Non-pigmented ciliary epithelial cell (primary cell): Measurements from ENCODE around the gene FANK1.

ENCODE experiments used
- DNase-seq: peaks from one replicate; pipeline ENCODE4 v3.0.0-alpha.2; 2010; ENCODE audit warnings: low read depth

FANK1 gene

DNA sequence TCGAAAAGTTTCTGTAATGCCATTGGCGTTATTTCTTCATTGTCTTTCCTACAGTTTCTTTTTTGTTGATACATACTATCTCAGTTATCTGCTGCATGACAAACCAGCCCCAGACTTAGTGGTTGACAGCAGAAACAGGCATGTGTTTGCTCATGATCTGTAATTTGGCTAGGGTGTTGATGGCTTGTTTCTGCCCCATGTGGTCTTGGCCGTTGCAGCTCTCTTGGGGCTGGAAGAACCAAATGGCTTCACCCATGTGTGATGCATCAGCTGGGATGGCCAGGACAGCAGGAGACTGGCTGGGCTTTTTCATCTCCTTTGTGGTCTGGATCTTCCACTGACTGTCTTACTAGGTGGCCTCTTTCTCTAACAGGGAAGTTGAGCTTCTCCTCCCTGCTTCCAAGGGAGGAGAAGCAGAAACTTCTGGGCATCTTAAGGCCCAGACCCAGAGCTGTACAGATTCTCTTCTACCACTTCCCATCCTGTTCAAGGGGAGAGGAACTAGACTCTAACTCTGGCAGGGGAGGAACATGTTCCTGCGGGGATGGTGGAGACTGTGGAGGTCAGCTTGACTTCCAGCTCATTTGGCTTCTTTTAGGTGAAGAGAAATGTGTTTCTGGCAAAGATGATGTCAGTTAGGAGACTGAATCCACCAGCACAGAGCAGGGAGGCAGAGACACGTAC is 89.3 kb downstream of the FANK1 start:
- no peak for DNase-seq

DNA sequence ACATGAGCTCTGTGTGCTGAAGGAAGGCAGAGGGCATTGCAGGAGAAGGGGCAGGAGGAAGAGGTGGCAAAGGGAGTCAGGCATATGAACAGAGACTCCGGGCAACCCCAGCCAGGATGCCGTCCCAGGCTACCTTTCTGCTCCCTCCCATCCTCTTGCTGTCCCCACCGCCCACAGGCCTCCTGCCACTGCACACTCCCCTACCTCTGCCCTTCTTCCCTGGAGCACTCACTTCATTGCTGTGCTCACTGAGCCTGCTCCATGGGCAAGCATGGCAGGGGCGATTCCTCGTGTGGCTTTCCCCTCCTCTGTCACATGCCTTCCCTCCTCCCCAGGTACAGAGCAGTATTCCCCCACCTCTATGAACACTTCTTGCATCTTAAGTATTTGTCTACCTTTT is 93.4 kb downstream of the FANK1 start:
- no peak for DNase-seq

DNA sequence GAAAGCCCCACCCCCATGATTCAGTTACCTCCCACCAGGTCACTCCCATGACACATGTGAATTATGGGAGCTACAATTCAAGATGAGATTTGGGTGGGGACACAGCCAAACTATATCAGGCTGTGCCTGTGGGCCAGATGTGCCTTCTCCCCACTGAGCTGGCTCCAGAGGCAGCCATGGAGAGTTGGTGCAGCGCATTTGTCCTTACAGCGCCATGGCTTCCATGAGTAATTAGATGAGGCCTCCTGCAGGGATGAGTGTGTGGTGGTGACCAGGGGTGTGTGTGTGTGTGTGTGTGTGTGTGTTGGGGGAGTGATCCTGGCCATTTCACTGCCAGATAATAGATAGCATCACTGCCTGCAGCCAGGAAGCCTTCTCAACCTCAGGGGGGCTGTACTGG is 94.6 kb downstream of the FANK1 start:
- DNase-seq: no peak

DNA sequence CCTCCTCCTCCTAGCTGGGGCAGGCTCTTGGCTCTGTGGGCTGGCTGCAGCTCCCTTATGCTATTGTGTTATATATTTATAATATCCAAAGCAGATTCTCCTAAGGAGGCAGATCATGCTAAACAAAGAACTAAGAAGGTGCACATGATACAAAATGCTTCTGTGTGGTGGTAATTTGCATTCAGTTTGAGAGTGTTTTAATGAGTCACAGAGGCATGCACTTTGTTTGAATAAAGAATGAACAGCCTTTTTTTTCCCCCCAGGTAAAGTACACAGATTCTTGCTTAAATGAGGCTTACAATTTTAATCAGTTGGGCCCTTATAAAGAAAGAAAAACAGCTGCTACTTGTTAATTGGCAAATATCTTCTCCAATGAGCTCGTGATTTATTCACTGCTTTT is 95.0 kb downstream of the FANK1 start:
- no peak for DNase-seq

- no peak for DNase-seq
Observed at GRCh38 chr10:125992254-125992653, 95.9 kb downstream of the FANK1 start.

DNA sequence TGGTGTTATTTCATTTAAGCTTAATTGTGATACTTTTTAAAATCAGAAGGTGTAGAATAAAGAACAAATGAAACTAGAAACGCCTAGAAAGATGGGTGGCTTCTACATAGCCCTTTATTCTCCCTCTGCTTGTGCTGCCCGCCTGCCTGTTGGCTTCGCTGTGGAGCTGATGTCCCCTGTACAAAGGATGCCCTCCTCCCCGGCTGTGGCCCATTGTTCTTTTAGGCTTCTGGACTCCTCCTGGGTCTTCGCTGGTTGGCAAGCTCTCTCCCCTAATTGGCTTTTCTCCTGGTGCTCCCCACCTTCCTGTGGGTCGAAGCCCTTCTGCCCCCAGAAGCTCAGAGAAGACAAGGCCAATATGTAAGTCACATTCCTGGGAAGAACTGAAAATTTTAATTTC is 98.2 kb downstream of the FANK1 start:
- no peak for DNase-seq

DNA sequence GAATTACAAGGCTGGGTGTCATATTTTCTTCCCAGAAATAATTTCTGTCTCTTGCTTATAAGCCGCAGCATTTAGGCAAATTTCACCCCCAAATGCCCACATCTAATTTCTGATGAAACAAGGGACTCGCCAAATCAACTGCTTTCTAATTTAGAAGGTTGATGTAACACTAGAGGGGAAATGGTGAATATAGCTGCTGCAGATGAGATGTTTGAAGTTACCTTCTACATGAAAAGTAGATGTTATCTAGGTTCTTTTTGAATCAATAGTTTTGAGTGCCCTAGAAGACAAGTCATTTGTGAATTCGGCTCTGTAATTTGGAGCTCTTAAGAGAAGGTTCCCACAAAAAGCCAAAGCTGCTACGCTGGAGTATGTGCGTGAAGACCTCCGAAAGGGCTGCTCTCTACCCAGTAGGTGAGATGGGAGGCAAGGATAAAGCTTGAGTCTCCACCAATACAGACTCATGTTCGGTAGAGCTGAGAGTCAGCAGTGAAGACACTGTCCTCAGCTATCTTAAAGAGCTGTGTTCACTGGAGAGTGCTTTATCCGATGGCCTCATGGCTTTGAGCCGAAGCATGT is 99.5 kb downstream of the FANK1 start:
- DNase-seq: no peak

DNA sequence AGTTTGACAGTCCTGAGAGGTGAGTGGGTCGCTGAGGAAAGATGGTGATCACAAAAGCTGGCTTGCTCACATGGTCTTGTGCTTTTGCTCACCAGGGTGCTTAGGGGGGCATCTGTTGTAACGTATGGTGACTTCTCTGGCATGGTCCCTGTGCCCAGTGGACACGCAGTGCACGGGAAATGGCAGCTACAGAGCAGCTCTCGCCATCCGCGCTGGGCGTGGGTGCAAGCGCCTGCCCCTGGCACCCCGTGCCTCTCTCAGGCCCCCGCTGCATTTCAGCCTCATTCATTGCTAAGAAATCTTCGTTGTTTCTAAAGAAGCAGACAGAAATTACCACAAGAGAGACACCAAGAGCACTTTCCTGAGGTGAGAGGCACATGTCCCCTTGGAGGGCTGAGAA is 101.2 kb downstream of the FANK1 start:
- no peak for DNase-seq

- DNase-seq: no peak
Observed at GRCh38 chr10:125999694-126000093, 103.3 kb downstream of the FANK1 start.

DNA sequence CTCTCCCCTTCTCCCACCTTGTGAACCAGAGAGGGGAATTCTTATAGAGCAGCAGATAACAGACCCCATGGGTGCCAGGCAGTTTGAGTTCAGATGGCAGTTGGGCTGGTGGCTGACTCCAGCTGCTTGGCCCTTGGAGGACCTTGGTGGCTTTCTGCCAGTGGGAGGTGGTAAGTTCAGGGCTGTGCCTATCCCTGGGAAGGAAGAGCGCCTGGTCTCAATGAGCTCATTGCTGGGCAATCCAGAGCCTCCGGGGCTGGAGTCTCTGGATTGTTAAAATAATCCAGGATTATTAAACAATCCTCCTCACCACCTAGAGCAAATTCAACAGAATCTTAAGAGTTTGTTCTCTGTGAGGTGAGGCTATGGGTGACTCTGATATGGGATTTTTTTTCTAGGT is 105.2 kb downstream of the FANK1 start:
- DNase-seq: no peak

- no peak for DNase-seq
Observed at GRCh38 chr10:126004752-126005151, 108.4 kb downstream of the FANK1 start.

DNA sequence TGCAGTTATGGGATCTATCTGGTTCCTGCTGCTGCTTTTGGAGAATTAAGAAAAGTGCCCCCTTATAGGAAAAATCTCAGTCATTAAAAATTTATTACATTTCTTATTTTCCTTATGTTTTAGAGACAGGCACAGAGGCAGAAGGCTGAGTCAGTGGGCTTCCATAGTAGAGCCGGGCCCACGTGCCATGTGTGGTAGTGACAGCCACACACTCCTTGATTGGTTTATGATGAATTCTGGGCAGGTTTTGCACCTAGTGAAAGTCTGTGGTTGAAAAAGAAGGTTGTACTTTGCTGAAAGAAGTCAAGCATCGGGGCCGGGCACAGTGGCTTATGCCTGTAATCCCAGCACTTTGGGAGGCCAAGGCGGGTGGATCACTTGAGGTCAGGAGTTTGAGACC is 109.9 kb downstream of the FANK1 start:
- DNase-seq: no peak

GRCh38 chr10:126006906-126007305 is 110.5 kb downstream of the FANK1 start:
- no peak for DNase-seq

DNA sequence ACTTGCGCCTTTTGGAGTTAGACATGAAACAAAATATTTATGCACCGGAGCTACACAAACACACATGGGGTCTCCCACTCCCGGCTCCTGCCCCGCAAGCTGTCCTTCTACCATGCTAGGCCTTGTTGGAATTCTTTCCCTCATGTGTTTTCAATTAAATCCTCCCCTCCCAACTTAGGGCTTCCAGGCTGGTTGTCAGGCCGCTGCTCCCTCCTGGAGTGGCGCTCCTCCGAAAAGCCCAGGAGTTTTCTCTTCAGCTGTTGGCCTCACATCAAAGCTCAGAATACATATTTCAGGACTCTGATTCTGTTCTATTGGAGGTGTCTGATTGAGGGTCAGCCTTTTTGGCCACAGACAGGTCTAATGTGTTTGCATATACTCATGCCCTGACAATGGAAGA is 113.3 kb downstream of the FANK1 start:
- DNase-seq: no peak

DNA sequence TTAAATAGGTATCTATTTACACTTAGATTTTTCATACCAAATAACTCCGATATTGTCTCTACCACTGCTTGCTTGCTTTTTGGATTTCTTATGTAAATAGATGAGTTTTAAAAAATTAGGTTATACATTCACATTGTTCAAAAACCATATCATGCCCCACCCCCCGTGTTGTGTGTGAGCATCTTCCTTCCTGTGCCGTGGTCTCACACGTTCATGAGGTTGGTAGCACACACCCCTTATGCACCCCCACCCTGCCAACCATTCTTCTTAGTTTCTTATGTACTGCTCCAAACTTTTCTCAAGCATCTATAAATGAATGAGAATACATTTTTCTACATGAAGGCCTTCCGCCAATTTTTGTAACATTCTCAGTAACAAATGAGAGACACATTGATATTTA is 115.6 kb downstream of the FANK1 start:
- no peak for DNase-seq

- DNase-seq: no peak
Observed at GRCh38 chr10:126012485-126012884, 116.1 kb downstream of the FANK1 start.

DNA sequence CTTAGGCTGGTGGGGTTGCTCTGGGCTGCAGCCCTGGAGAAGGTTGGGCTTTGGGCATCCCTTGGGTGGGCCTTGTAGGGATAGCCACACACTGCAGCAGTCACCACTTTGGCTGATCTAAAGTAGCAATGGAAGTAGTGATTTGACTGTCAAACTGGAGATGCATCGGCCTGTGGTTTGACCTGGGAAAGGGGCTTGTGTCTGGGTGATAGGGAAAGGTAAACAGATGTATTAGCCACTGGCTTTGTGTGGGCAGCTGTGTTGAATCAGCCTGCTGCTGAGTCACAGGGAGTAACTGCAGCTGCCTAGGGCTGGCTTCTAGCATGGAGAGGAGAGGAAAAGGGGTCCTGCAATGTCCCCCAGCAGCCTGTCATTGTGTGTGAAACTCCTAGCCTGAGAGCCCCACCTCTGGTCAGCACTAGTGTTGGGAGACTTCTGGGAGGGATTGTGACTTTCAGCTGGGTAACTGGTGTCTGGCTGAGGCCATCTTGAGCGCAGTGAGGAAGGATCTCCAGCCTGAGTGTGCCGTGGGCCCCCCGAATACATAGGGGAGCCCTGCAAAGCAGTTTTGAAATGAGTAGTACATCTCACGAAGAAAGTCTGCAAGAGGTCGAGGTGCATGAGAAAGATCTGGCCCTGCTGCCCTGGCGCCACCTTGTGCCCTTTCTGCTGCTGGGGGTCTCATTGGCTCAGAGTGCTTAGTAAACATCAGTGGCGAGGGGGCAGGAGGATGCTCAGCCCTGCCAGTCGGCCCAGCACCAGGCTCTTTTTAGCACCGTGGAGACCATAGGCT is 117.3 kb downstream of the FANK1 start:
- peak; percentile 79 for DNase-seq

DNA sequence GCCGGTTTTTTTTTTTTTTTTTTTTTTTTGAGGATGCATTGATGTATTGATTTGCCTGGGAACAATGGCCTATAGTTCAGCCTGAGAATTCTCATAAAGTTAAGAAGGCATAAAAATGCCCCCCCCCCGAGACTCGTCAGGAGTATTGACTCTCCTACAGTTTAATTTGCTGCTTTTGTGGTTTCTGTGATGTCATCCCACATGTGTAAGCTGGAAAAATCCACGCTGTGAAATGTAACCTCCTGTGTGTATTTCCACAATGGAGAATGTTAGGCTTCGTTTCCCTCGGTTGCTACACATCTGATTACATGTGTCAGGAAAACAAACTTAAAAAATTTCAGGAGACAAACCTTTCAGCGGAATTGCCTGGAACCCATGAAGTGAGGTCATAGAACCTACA is 117.9 kb downstream of the FANK1 start:
- DNase-seq: peak; percentile 74

- no peak for DNase-seq
Observed at GRCh38 chr10:126015413-126015812, 119.0 kb downstream of the FANK1 start.

DNA sequence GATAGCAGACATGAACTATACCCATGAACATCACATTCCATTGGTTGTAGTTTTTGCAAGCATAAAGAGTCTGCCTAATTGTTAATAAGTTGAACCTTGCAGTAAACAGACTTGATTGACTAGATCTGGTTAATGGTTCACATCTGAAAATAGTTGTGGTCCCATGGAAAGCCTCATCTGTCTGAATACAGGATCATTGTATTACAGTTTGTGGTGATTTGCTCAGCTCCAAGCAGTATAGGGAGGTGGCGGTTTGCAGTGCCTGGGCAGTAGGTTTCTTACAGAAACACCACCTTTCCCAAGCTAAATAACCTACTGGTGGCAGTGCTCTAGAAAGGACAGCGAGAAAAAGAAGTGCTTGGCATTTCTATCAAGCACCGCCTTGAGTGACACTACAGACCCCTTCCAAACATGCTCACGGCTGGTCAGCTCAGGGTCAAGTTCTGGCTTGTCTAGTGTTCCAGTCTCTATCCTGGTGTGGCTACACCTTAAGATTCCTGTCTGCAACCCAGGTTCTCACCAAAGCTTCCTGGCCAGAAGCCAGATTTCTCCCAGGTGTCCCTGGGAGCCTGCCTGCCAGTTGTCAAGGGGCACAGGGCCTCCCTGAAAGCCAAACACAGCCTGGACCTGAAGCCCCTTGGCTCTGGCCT is 119.9 kb downstream of the FANK1 start:
- no peak for DNase-seq

DNA sequence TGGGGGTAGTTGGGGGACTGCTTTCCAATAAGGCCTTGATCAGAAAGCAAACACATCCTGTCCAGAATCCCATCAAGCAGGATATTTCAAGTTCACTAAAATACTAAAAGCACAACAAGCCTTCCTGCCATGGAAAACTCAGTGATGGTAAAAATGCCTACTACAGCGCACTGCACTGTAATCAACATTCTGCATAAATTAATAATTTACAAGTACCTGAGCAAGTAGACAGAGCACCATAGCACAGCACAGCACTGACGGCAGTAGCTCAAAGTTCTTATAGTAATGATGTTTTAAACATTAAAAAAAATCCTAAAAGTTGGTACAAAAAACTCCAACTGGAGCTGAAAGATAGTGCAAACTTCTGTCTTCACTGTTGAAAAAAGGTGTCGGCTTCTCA is 120.5 kb downstream of the FANK1 start:
- DNase-seq: no peak

GRCh38 chr10:126017961-126018560 is 121.7 kb downstream of the FANK1 start:
- peak; percentile 67 for DNase-seq
